WTC11 (cell line): ENCODE results near the gene HPCAL1. TPM values are rescaled to one million over a fixed set of nuclear protein-coding genes. Genes with fewer than 3 reads are reported as not detected.

Source experiments
- ATAC-seq: fragments of 200-7000 bp; cut with Tn5 transposase; 2 replicates; pipeline ENCODE4 v1.10.0; 2021; ENCODE audit warnings: mild to moderate bottlenecking, moderate library complexity
- CTCF ChIA-PET: fragments of 300-600 bp; sonication (Branson Sonifier 250); formaldehyde crosslinking; loops from one replicate; lab custom pipeline; 2021; ENCODE audit warnings: antibody characterized with exemption; lab: Charles Lee
- POLR2A ChIA-PET: fragments of 350-600 bp; sonication (Branson Sonifier 250); formaldehyde crosslinking; loops from one replicate; lab custom pipeline; 2021; ENCODE audit warnings: antibody characterized with exemption; lab: Charles Lee
- DNase-seq: peaks from one replicate; pipeline ENCODE4 v3.0.0; 2021; ENCODE audit warnings: low spot score
- H3K27ac Mint-ChIP-seq: 2 replicates; pipeline ENCODE4 v1.8.0; 2021; ENCODE audit warnings: mixed read lengths
- H3K27me3 Mint-ChIP-seq: 2 replicates; pipeline ENCODE4 v1.8.0; 2021; ENCODE audit warnings: low read depth, mild to moderate bottlenecking, moderate library complexity, mixed read lengths
- H3K36me3 Mint-ChIP-seq: 2 replicates; pipeline ENCODE4 v1.8.0; 2021; ENCODE audit warnings: mixed read lengths
- H3K4me1 Mint-ChIP-seq: 2 replicates; pipeline ENCODE4 v1.8.0; 2022; ENCODE audit warnings: mixed read lengths
- H3K4me3 Mint-ChIP-seq: 2 replicates; pipeline ENCODE4 v1.8.0; 2021; ENCODE audit warnings: mild to moderate bottlenecking, moderate library complexity, mixed read lengths
- H3K9me3 Mint-ChIP-seq: 2 replicates; pipeline ENCODE4 v1.8.0; 2021; ENCODE audit warnings: mixed read lengths
- CREM ChIP-seq: sonication (generic); formaldehyde crosslinking; IDR thresholded peaks from 2 replicates; pipeline ENCODE4 v1.8.1; 2022; ENCODE audit warnings: mild to moderate bottlenecking, missing genetic modification reagents, moderate library complexity
- EMX1 ChIP-seq: fragments of 250-450 bp; sonication (Bioruptor Pico); IDR thresholded peaks from 2 replicates; pipeline ENCODE4 v1.8.0; 2021; ENCODE audit warnings: mild to moderate bottlenecking
- GRHL2 ChIP-seq: fragments of 250-450 bp; sonication (Bioruptor Pico); IDR thresholded peaks from 2 replicates; pipeline ENCODE4 v1.8.0; 2022; ENCODE audit warnings: mild to moderate bottlenecking, moderate library complexity; ENCODE audit not compliant: insufficient replicate concordance, severe bottlenecking
- GTF2I ChIP-seq: fragments of 250-450 bp; sonication (Bioruptor Pico); conservative IDR thresholded peaks from 2 replicates; pipeline ENCODE4 v1.4.0; 2021; ENCODE audit warnings: mild to moderate bottlenecking
- NFYB ChIP-seq: sonication (generic); formaldehyde crosslinking; conservative IDR thresholded peaks from 2 replicates; pipeline ENCODE4 v1.8.0; 2022; ENCODE audit warnings: low read depth, missing genetic modification reagents
- OVOL2 ChIP-seq: fragments of 250-450 bp; sonication (Bioruptor Pico); IDR thresholded peaks from 2 replicates; pipeline ENCODE4 v1.9.0; 2021; ENCODE audit warnings: mild to moderate bottlenecking, borderline replicate concordance
- SMAD4 ChIP-seq: sonication (generic); formaldehyde crosslinking; IDR thresholded peaks from 2 replicates; pipeline ENCODE4 v1.8.0; 2022; ENCODE audit warnings: mild to moderate bottlenecking, missing genetic modification reagents
- ZNF121 ChIP-seq: sonication (generic); formaldehyde crosslinking; IDR thresholded peaks from 2 replicates; pipeline ENCODE4 v1.8.0; 2023; ENCODE audit warnings: missing genetic modification reagents
- ZNF138 ChIP-seq: sonication (generic); formaldehyde crosslinking; conservative IDR thresholded peaks from 2 replicates; pipeline ENCODE4 v1.8.1; 2022; ENCODE audit warnings: mild to moderate bottlenecking, moderate library complexity, missing genetic modification reagents
- ZNF671 ChIP-seq: fragments of 250-450 bp; sonication (Bioruptor Pico); IDR thresholded peaks from 2 replicates; pipeline ENCODE4 v1.8.0; 2021; ENCODE audit warnings: mild to moderate bottlenecking
- total RNA-seq: library from RNA; stranded (reverse); gene quantifications from 3 replicates; pipeline ENCODE4 v1.2.3, GENCODE V29; 2021
- TF ChIP-seq, protein P1 (sequence below): sonication (generic); formaldehyde crosslinking; IDR thresholded peaks from 2 replicates; pipeline ENCODE4 v1.8.1; 2022; ENCODE audit warnings: missing genetic modification reagents, borderline replicate concordance
- TF ChIP-seq, protein P2 (sequence below): sonication (generic); formaldehyde crosslinking; IDR thresholded peaks from 2 replicates; pipeline ENCODE4 v1.8.1; 2023; ENCODE audit warnings: mild to moderate bottlenecking, missing genetic modification reagents
- TF ChIP-seq, protein P3 (sequence below): sonication (generic); formaldehyde crosslinking; IDR thresholded peaks from 2 replicates; pipeline ENCODE4 v1.8.1; 2022; ENCODE audit warnings: low read depth, missing genetic modification reagents, borderline replicate concordance
- TF ChIP-seq, protein P4 (sequence below): sonication (generic); formaldehyde crosslinking; IDR thresholded peaks from 2 replicates; pipeline ENCODE4 v1.8.0; 2022; ENCODE audit warnings: mild to moderate bottlenecking, missing genetic modification reagents
- TF ChIP-seq, protein P5 (sequence below): fragments of 250-450 bp; sonication (Bioruptor Pico); IDR thresholded peaks from 2 replicates; pipeline ENCODE4 v1.9.0; 2021; ENCODE audit warnings: moderate library complexity, mild to moderate bottlenecking, inconsistent platforms, borderline replicate concordance
- TF ChIP-seq, protein P6 (sequence below): sonication (generic); formaldehyde crosslinking; IDR thresholded peaks from 2 replicates; pipeline ENCODE4 v1.8.0; 2023; ENCODE audit warnings: missing genetic modification reagents, mild to moderate bottlenecking, borderline replicate concordance
- TF ChIP-seq, protein P7 (sequence below): fragments of 250-450 bp; sonication (Bioruptor Pico); IDR thresholded peaks from 2 replicates; pipeline ENCODE4 v2.1.2; 2022; ENCODE audit warnings: mild to moderate bottlenecking, moderate library complexity
- TF ChIP-seq, protein P8 (sequence below): sonication (generic); formaldehyde crosslinking; IDR thresholded peaks from 2 replicates; pipeline ENCODE4 v1.8.1; 2022; ENCODE audit warnings: low read depth, mild to moderate bottlenecking, moderate library complexity, missing genetic modification reagents, borderline replicate concordance

The HPCAL1 gene
- total RNA-seq, 1 experiment from 2014 or later, result 11.8 TPM

DNA sequence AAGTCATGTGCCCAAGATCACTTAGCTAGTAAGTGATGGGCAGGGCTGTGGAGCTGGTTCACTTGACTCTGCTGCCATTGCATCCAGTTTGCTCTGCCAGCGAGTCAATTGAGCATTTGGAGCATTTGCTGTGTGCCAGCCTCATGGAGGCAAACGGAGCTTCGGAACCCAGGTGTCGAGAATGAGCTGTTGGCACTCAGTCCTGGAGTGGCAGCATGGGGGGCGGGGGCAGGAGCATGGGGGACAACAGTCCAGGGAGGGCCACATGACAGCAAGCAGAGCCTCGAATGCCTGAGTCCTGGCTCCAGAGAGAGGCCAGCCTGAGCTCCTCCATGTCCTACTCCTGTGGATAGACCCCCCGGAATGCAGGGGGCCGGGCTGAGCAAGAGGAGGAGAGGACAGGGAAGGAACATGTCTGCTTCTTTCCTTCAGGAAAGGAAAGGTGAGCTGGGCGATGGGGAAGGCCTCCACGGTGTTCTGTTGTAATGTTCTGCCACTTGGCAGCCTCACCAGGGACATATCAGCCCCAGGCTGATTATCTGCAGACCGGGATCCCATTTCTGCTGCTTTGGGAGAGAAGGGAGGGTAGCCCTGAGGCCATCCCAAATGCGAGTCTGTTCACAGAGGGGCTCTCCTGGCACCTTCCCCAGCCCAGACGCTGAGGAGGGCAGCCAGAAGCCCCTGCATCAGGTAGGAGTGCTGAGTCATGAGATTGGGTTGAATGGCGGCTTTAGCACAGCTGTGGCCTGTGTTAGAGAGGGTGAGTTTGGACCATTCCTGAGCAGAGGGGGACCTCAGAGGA is 59.6 kb downstream of the HPCAL1 start:
- TF ChIP-seq, protein P1, sequence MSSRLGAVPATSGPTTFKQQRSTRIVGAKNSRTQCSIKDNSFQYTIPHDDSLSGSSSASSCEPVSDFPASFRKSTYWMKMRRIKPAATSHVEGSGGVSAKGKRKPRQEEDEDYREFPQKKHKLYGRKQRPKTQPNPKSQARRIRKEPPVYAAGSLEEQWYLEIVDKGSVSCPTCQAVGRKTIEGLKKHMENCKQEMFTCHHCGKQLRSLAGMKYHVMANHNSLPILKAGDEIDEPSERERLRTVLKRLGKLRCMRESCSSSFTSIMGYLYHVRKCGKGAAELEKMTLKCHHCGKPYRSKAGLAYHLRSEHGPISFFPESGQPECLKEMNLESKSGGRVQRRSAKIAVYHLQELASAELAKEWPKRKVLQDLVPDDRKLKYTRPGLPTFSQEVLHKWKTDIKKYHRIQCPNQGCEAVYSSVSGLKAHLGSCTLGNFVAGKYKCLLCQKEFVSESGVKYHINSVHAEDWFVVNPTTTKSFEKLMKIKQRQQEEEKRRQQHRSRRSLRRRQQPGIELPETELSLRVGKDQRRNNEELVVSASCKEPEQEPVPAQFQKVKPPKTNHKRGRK, result no peak
- TF ChIP-seq ZNF138 (CRISPR knock-in tag) (no peak), EMX1 (CRISPR knock-in tag) (no peak), CREM (CRISPR knock-in tag) (no peak), GTF2I (CRISPR knock-in tag) (no peak), ZNF671 (no peak), GRHL2 (CRISPR knock-in tag) (no peak), OVOL2 (CRISPR knock-in tag) (no peak)
- ChIA-PET CTCF (interaction anchor here (0.8 to 2.5 kb wide), 4 partner anchors 45 to 73 kb away, joined by 3 to 10 read pairs (median 6); partner anchors contain the start of gene HPCAL1), POLR2A (no interaction called here)
- ATAC-seq (no peak; the same call in 1 of the 2 replicates), DNase-seq (no peak)
- H3K9me3 Mint-ChIP-seq, result no peaks in the 10 kb centered on the region
- no peaks in the 10 kb centered on the region for H3K27me3 Mint-ChIP-seq
- H3K4me3 Mint-ChIP-seq, result no peak overlapping the region
- peaks cover 6% of the 10 kb centered on the region for H3K4me1 Mint-ChIP-seq
- no peak overlapping the region for H3K27ac Mint-ChIP-seq
- H3K36me3 Mint-ChIP-seq, result no peaks in the 10 kb centered on the region

DNA sequence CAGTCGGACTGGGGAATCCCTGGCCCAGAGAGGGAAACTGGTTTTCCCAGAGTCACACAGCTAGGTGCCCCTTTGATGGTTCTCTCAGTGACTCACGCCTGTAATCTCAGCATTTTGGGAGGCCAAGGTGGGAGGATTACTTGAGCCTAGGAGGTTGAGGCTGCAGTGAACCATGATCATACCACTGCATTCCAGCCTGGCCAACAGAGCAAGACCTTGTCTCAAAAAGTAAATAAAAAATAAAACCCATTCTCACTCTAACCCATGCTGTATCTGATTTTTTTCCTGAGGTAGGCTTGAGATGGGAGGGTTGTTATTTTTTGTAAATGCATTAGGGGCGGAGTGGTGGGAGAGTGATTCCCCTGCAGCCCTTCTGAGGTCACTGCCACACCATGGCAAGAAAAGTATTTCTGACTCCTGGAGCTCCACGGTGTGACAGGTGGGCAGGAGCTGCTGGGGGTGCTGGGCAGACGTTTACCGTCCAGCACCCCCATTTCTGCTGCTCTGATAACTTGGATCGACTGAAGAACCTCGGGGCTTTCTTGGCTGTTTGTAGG is 60.3 kb downstream of the HPCAL1 start:
- no peak overlapping the region for H3K4me3 Mint-ChIP-seq
- ChIA-PET POLR2A (no interaction called here), CTCF (interaction anchor here (0.8 to 2.5 kb wide), 4 partner anchors 46 to 72 kb away, joined by 3 to 10 read pairs (median 6); partner anchors contain the start of gene HPCAL1)
- no peak overlapping the region for H3K27ac Mint-ChIP-seq
- no peaks in the 10 kb centered on the region for H3K27me3 Mint-ChIP-seq
- no peaks in the 10 kb centered on the region for H3K36me3 Mint-ChIP-seq
- no peaks in the 10 kb centered on the region for H3K4me1 Mint-ChIP-seq
- ATAC-seq (no peak), DNase-seq (no peak)
- no peaks in the 10 kb centered on the region for H3K9me3 Mint-ChIP-seq
- no peak for TF ChIP-seq SMAD4 (CRISPR knock-in tag)
- no peak for TF ChIP-seq NFYB (CRISPR knock-in tag)
- TF ChIP-seq, protein P2, sequence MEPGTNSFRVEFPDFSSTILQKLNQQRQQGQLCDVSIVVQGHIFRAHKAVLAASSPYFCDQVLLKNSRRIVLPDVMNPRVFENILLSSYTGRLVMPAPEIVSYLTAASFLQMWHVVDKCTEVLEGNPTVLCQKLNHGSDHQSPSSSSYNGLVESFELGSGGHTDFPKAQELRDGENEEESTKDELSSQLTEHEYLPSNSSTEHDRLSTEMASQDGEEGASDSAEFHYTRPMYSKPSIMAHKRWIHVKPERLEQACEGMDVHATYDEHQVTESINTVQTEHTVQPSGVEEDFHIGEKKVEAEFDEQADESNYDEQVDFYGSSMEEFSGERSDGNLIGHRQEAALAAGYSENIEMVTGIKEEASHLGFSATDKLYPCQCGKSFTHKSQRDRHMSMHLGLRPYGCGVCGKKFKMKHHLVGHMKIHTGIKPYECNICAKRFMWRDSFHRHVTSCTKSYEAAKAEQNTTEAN, result no peak
- TF ChIP-seq, protein P3, sequence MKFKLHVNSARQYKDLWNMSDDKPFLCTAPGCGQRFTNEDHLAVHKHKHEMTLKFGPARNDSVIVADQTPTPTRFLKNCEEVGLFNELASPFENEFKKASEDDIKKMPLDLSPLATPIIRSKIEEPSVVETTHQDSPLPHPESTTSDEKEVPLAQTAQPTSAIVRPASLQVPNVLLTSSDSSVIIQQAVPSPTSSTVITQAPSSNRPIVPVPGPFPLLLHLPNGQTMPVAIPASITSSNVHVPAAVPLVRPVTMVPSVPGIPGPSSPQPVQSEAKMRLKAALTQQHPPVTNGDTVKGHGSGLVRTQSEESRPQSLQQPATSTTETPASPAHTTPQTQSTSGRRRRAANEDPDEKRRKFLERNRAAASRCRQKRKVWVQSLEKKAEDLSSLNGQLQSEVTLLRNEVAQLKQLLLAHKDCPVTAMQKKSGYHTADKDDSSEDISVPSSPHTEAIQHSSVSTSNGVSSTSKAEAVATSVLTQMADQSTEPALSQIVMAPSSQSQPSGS (CRISPR knock-in tag), result no peak
- TF ChIP-seq, protein P4, sequence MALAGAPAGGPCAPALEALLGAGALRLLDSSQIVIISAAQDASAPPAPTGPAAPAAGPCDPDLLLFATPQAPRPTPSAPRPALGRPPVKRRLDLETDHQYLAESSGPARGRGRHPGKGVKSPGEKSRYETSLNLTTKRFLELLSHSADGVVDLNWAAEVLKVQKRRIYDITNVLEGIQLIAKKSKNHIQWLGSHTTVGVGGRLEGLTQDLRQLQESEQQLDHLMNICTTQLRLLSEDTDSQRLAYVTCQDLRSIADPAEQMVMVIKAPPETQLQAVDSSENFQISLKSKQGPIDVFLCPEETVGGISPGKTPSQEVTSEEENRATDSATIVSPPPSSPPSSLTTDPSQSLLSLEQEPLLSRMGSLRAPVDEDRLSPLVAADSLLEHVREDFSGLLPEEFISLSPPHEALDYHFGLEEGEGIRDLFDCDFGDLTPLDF, result no peak
- TF ChIP-seq, protein P5, sequence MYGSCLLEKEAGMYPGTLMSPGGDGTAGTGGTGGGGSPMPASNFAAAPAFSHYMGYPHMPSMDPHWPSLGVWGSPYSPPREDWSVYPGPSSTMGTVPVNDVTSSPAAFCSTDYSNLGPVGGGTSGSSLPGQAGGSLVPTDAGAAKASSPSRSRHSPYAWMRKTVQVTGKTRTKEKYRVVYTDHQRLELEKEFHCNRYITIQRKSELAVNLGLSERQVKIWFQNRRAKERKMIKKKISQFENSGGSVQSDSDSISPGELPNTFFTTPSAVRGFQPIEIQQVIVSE (CRISPR knock-in tag), result no peak
- no peak for TF ChIP-seq ZNF121 (CRISPR knock-in tag)
- TF ChIP-seq GTF2I (CRISPR knock-in tag), result no peak
- TF ChIP-seq, protein P6, sequence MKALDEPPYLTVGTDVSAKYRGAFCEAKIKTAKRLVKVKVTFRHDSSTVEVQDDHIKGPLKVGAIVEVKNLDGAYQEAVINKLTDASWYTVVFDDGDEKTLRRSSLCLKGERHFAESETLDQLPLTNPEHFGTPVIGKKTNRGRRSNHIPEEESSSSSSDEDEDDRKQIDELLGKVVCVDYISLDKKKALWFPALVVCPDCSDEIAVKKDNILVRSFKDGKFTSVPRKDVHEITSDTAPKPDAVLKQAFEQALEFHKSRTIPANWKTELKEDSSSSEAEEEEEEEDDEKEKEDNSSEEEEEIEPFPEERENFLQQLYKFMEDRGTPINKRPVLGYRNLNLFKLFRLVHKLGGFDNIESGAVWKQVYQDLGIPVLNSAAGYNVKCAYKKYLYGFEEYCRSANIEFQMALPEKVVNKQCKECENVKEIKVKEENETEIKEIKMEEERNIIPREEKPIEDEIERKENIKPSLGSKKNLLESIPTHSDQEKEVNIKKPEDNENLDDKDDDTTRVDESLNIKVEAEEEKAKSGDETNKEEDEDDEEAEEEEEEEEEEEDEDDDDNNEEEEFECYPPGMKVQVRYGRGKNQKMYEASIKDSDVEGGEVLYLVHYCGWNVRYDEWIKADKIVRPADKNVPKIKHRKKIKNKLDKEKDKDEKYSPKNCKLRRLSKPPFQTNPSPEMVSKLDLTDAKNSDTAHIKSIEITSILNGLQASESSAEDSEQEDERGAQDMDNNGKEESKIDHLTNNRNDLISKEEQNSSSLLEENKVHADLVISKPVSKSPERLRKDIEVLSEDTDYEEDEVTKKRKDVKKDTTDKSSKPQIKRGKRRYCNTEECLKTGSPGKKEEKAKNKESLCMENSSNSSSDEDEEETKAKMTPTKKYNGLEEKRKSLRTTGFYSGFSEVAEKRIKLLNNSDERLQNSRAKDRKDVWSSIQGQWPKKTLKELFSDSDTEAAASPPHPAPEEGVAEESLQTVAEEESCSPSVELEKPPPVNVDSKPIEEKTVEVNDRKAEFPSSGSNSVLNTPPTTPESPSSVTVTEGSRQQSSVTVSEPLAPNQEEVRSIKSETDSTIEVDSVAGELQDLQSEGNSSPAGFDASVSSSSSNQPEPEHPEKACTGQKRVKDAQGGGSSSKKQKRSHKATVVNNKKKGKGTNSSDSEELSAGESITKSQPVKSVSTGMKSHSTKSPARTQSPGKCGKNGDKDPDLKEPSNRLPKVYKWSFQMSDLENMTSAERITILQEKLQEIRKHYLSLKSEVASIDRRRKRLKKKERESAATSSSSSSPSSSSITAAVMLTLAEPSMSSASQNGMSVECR (CRISPR knock-in tag), result no peak
- TF ChIP-seq, protein P7, sequence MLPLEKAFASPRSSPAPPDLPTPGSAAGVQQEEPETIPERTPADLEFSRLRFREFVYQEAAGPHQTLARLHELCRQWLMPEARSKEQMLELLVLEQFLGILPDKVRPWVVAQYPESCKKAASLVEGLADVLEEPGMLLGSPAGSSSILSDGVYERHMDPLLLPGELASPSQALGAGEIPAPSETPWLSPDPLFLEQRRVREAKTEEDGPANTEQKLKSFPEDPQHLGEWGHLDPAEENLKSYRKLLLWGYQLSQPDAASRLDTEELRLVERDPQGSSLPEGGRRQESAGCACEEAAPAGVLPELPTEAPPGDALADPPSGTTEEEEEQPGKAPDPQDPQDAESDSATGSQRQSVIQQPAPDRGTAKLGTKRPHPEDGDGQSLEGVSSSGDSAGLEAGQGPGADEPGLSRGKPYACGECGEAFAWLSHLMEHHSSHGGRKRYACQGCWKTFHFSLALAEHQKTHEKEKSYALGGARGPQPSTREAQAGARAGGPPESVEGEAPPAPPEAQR, result no peak
- TF ChIP-seq, protein P8, sequence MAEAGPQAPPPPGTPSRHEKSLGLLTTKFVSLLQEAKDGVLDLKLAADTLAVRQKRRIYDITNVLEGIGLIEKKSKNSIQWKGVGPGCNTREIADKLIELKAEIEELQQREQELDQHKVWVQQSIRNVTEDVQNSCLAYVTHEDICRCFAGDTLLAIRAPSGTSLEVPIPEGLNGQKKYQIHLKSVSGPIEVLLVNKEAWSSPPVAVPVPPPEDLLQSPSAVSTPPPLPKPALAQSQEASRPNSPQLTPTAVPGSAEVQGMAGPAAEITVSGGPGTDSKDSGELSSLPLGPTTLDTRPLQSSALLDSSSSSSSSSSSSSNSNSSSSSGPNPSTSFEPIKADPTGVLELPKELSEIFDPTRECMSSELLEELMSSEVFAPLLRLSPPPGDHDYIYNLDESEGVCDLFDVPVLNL (CRISPR knock-in tag), result no peak
